ENCODE data around the gene RABAC1. TPM values are rescaled to one million over a fixed set of nuclear protein-coding genes. Genes with fewer than 3 reads are reported as not detected.

RABAC1 gene
- total RNA-seq, 1 experiment from 2014 or later: 94.0 TPM

DNA sequence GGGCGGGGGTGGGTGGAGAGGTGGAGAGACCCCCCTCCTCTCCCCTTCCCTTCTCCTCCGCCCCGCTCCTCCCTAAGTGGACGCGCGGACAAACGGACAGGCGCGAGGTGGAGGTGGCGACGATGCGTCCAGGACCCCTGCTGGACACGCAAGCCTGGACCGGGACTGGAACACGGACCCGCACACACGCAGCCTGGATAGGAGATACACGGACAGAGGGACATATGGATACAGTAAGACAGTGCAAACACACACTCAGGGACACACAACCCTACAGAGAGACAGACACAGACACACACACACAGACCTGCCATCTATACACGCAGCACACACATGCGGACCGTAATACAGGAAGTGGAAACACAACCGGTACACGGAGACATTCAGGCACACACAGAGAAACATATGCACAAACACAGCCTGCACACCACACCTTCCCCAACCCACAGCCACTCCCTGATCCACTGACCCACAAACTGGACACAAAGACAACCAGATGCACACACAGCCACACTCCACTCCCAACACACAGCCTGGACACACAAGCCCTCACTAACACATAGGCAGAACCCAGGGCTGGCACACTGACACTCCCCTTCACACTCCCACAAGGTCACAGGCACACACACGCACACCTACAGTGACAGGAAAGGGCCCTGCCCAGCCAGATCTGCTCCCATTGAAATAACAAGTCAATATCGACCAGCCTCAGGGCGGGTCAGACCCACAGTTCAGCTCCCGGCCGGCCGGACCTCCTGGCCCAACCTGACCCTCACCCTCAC is 30.2 kb downstream of the RABAC1 start:
- Mint-ChIP-seq H3K4me3 (peak overlapping the region; percentile 18 to 74), H3K4me1 (peaks cover 21 to 40% of the 10 kb centered on the region in 2 experiments), H3K27ac (no peak overlapping the region), H3K36me3 (ENCODE audit: insufficient read depth in 1 of 3, low read depth in 3 of 3) (no peaks in the 10 kb centered on the region), H3K27me3 (ENCODE audit: low read depth) (no peaks in the 10 kb centered on the region; the same call in 1 of the 2 replicates), H3K9me3 (peaks cover 0 to 3% of the 10 kb centered on the region in 2 experiments; a peak in 3 of 5 replicates)
- Histone ChIP-seq H2BK15ac (ENCODE audit: low read depth, low read length) (no peak overlapping the region), H3K56ac (ENCODE audit: insufficient read length, low read depth, low read length) (no peak overlapping the region), H2AFZ (ENCODE audit: low read length) (no peak overlapping the region), H4K91ac (ENCODE audit: insufficient read length, low read depth, low read length) (no peak overlapping the region), H3K4me2 (ENCODE audit: insufficient read depth, insufficient read length, low read length) (peak overlapping the region; percentile 52), H4K8ac (replicated peaks; ENCODE audit: insufficient read length, low read depth, low read length) (no peak overlapping the region), H2BK12ac (ENCODE audit: insufficient read length, low read depth, low read length) (no peak overlapping the region), H3K14ac (ENCODE audit: insufficient read depth, low read length) (no peak overlapping the region), H3K4me1 (ENCODE audit: insufficient read depth, low read length) (peaks cover 5% of the 10 kb centered on the region; the same call in 1 of the 2 replicates), H3T11ph (ENCODE audit: low read length) (no peak overlapping the region), H3K79me1 (ENCODE audit: insufficient read depth, low read depth, low read length, poor library complexity, severe bottlenecking) (no peaks in the 10 kb centered on the region), H3K27ac (ENCODE audit: insufficient read length, low read depth, low read length) (no peak overlapping the region), H4K20me1 (ENCODE audit: control insufficient read depth, insufficient read depth, insufficient read length) (no peaks in the 10 kb centered on the region), H3K4ac (ENCODE audit: low read depth, low read length) (no peak overlapping the region), H2AK5ac (ENCODE audit: insufficient read length, low read length) (no peak overlapping the region), H3K18ac (ENCODE audit: insufficient read length, low read depth, low read length) (no peak overlapping the region), H3K23ac (ENCODE audit: insufficient read length, low read depth, low read length) (no peak overlapping the region), H3K27me3 (ENCODE audit: insufficient read depth, low read length) (peaks cover 94% of the 10 kb centered on the region), H3K79me2 (ENCODE audit: insufficient read depth, low read length) (no peaks in the 10 kb centered on the region), H2BK20ac (ENCODE audit: low read depth, low read length, poor library complexity, severe bottlenecking) (no peak overlapping the region), H3K9me3 (ENCODE audit: control insufficient read depth, low read depth, low read length) (no peaks in the 10 kb centered on the region), H4K5ac (ENCODE audit: insufficient read length, low read depth, low read length) (no peak overlapping the region), H3K9ac (ENCODE audit: extremely low read depth, insufficient read length, low read length) (no peak overlapping the region), H2BK120ac (ENCODE audit: low read depth, low read length, poor library complexity, severe bottlenecking) (no peak overlapping the region), H2BK5ac (ENCODE audit: insufficient read length, low read length) (no peak overlapping the region), H3K23me2 (ENCODE audit: insufficient read length, low read depth, low read length, poor library complexity, severe bottlenecking) (peaks cover 2% of the 10 kb centered on the region)
- TF ChIP-seq, protein P1, sequence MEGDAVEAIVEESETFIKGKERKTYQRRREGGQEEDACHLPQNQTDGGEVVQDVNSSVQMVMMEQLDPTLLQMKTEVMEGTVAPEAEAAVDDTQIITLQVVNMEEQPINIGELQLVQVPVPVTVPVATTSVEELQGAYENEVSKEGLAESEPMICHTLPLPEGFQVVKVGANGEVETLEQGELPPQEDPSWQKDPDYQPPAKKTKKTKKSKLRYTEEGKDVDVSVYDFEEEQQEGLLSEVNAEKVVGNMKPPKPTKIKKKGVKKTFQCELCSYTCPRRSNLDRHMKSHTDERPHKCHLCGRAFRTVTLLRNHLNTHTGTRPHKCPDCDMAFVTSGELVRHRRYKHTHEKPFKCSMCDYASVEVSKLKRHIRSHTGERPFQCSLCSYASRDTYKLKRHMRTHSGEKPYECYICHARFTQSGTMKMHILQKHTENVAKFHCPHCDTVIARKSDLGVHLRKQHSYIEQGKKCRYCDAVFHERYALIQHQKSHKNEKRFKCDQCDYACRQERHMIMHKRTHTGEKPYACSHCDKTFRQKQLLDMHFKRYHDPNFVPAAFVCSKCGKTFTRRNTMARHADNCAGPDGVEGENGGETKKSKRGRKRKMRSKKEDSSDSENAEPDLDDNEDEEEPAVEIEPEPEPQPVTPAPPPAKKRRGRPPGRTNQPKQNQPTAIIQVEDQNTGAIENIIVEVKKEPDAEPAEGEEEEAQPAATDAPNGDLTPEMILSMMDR (conservative IDR thresholded peaks at IDR 0.05): no peak
- DNase-seq: no peak
- no CpG with 5 or more reads among the region's 29 CpGs for WGBS (ENCODE audit: extremely low coverage, insufficient read length, low lambda C conversion rate)
